ENCODE data around the gene RASGRP3.

DNA sequence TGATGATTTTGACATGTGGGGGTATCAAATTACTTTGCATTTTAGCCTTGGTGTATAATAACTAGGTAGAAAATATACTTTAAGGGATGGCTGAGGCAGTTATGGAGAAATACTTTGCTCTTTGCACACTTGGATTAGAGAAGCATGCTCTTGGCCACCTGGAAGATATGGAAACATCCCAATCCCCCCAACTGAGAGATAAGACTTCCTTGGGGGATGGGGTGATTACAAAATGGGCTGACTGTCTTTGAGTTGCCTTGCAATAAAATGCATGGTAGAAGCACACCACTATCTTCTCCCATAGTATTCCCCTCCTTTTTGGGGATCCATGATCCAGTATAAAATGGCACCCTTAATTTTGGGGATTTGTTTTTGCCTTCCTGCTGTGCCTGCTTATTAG lies 137.7 kb downstream of the RASGRP3 start:
- TF ChIP-seq EZH2 (optimal IDR thresholded peaks at IDR 0.05; ENCODE audit: low read depth, low read length) = no peak
- TF ChIP-seq, protein P1, sequence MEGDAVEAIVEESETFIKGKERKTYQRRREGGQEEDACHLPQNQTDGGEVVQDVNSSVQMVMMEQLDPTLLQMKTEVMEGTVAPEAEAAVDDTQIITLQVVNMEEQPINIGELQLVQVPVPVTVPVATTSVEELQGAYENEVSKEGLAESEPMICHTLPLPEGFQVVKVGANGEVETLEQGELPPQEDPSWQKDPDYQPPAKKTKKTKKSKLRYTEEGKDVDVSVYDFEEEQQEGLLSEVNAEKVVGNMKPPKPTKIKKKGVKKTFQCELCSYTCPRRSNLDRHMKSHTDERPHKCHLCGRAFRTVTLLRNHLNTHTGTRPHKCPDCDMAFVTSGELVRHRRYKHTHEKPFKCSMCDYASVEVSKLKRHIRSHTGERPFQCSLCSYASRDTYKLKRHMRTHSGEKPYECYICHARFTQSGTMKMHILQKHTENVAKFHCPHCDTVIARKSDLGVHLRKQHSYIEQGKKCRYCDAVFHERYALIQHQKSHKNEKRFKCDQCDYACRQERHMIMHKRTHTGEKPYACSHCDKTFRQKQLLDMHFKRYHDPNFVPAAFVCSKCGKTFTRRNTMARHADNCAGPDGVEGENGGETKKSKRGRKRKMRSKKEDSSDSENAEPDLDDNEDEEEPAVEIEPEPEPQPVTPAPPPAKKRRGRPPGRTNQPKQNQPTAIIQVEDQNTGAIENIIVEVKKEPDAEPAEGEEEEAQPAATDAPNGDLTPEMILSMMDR (IDR thresholded peaks at IDR 0.05; ENCODE audit: low read length) = no peak
- TF ChIP-seq EZH2phosphoT487 (IDR thresholded peaks at IDR 0.05; ENCODE audit: low read length) = no peak
